Measurements from ENCODE around the gene TRMT10B.
A peak's percentile ranks its signal among the peaks of the same experiment; 100 is the strongest.

TRMT10B gene

GRCh38 chr9:37739222-37739621 is 14.4 kb upstream of the TRMT10B start:
- Histone ChIP-seq H3K27ac (no peak overlapping the region), H3K4me3 (no peak overlapping the region)
- TF ChIP-seq CTCF (IDR thresholded peaks at IDR 0.05) = no peak
- no peak for DNase-seq (ENCODE audit: low spot score)

GRCh38 chr9:37740128-37740527 is 13.5 kb upstream of the TRMT10B start:
- Histone ChIP-seq H3K4me3 (no peak overlapping the region), H3K27ac (no peak overlapping the region)
- no peak for DNase-seq (ENCODE audit: low spot score)
- TF ChIP-seq CTCF (IDR thresholded peaks at IDR 0.05) = no peak

GRCh38 chr9:37740631-37741328 is 12.8 kb upstream of the TRMT10B start:
- Histone ChIP-seq H3K27ac (no peak overlapping the region), H3K4me3 (no peak overlapping the region)
- TF ChIP-seq CTCF (IDR thresholded peaks at IDR 0.05) = no peak
- DNase-seq (ENCODE audit: low spot score) = no peak

- no peak for DNase-seq (ENCODE audit: low spot score)
- H3K27ac ChIP-seq = no peak overlapping the region
- TF ChIP-seq CTCF (IDR thresholded peaks at IDR 0.05) = no peak
- no peak overlapping the region for H3K4me3 ChIP-seq
These were observed 7.6 kb upstream of the TRMT10B start for GRCh38 chr9:37745970-37746369.

- Histone ChIP-seq H3K27ac (no peak overlapping the region), H3K4me3 (no peak overlapping the region)
- TF ChIP-seq CTCF (IDR thresholded peaks at IDR 0.05) = no peak
- no peak for DNase-seq (ENCODE audit: low spot score)
These were observed 6.9 kb upstream of the TRMT10B start for GRCh38 chr9:37746448-37747270.

- peak; percentile 82 for TF ChIP-seq CTCF (IDR thresholded peaks at IDR 0.05)
- no peak for DNase-seq (ENCODE audit: low spot score)
- no peak overlapping the region for H3K4me3 ChIP-seq
- H3K27ac ChIP-seq = no peak overlapping the region
These were observed 6.3 kb upstream of the TRMT10B start for GRCh38 chr9:37747271-37747753.
